Measurements from ENCODE around the gene GHSR.

Gene GHSR

GRCh38 chr3:172415323-172415722 is 32.9 kb downstream of the GHSR start:
- no peak for DNase-seq

GRCh38 chr3:172411478-172411947 is 36.7 kb downstream of the GHSR start:
- no peak for DNase-seq

- DNase-seq, result no peak
Observed at GRCh38 chr3:172410702-172411477, 37.4 kb downstream of the GHSR start.

GRCh38 chr3:172407872-172408271 is 40.4 kb downstream of the GHSR start:
- DNase-seq, result no peak

- DNase-seq, result no peak
Observed at GRCh38 chr3:172405914-172406313, 42.3 kb downstream of the GHSR start.

- no peak for DNase-seq
Observed at GRCh38 chr3:172404237-172404962, 43.9 kb downstream of the GHSR start.

GRCh38 chr3:172402892-172403643 is 45.2 kb downstream of the GHSR start:
- no peak for DNase-seq

- no peak for DNase-seq
Observed at GRCh38 chr3:172402090-172402489, 46.2 kb downstream of the GHSR start.

GRCh38 chr3:172398484-172398883 is 49.8 kb downstream of the GHSR start:
- DNase-seq, result no peak

GRCh38 chr3:172397716-172398405 is 50.4 kb downstream of the GHSR start:
- DNase-seq, result no peak

- DNase-seq, result no peak
Observed at GRCh38 chr3:172396400-172396799, 51.9 kb downstream of the GHSR start.

- DNase-seq, result no peak
Observed at GRCh38 chr3:172394692-172395091, 53.6 kb downstream of the GHSR start.
